Chondrocyte (in vitro differentiated cells): Measurements from ENCODE around the gene CHRNE. TPM values are rescaled to one million over a fixed set of nuclear protein-coding genes. Genes with fewer than 3 reads are reported as not detected.

ENCODE experiments used
- DNase-seq: peaks from one replicate; pipeline ENCODE4 v3.0.0; 2021; ENCODE audit warnings: mixed read lengths, low spot score
- H3K27ac Mint-ChIP-seq: one replicate; pipeline ENCODE4 v1.8.0; 2021; ENCODE audit warnings: mild to moderate bottlenecking, moderate library complexity, mixed read lengths; ENCODE audit not compliant: unreplicated experiment
- H3K27me3 Mint-ChIP-seq: 2 replicates; pipeline ENCODE4 v1.8.0; 2021; ENCODE audit warnings: low read depth, mixed read lengths
- H3K36me3 Mint-ChIP-seq: 2 replicates; pipeline ENCODE4 v1.8.0; 2021; ENCODE audit warnings: low read depth, mixed read lengths
- H3K4me1 Mint-ChIP-seq: 2 replicates; pipeline ENCODE4 v1.8.0; 2021; ENCODE audit warnings: low read depth, mild to moderate bottlenecking, mixed read lengths
- H3K4me3 Mint-ChIP-seq: one replicate; pipeline ENCODE4 v1.8.0; 2021; ENCODE audit warnings: mild to moderate bottlenecking, moderate library complexity, mixed read lengths; ENCODE audit not compliant: unreplicated experiment
- H3K9me3 Mint-ChIP-seq: 2 replicates; pipeline ENCODE4 v1.8.0; 2021; ENCODE audit warnings: low read depth, mixed read lengths
- total RNA-seq: library from RNA; stranded (reverse); gene quantifications from 3 replicates; pipeline ENCODE4 v1.2.1, GENCODE V29; 2021
- TF ChIP-seq, protein P1 (sequence below): fragments of 200-600 bp; sonication (generic); IDR thresholded peaks from 2 replicates; pipeline ENCODE4 v1.5.0; 2021; ENCODE audit warnings: antibody characterized with exemption, mild to moderate bottlenecking, moderate library complexity

The CHRNE gene
- total RNA-seq, 1 donor from 2014 or later: 0.35 TPM

- Mint-ChIP-seq H3K36me3 (peaks cover 7% of the 10 kb centered on the region), H3K27me3 (no peaks in the 10 kb centered on the region), H3K4me1 (peaks cover 68% of the 10 kb centered on the region), H3K4me3 (no peak overlapping the region), H3K27ac (peak overlapping the region; percentile 62), H3K9me3 (no peaks in the 10 kb centered on the region)
- DNase-seq: no peak
- TF ChIP-seq, protein P1, sequence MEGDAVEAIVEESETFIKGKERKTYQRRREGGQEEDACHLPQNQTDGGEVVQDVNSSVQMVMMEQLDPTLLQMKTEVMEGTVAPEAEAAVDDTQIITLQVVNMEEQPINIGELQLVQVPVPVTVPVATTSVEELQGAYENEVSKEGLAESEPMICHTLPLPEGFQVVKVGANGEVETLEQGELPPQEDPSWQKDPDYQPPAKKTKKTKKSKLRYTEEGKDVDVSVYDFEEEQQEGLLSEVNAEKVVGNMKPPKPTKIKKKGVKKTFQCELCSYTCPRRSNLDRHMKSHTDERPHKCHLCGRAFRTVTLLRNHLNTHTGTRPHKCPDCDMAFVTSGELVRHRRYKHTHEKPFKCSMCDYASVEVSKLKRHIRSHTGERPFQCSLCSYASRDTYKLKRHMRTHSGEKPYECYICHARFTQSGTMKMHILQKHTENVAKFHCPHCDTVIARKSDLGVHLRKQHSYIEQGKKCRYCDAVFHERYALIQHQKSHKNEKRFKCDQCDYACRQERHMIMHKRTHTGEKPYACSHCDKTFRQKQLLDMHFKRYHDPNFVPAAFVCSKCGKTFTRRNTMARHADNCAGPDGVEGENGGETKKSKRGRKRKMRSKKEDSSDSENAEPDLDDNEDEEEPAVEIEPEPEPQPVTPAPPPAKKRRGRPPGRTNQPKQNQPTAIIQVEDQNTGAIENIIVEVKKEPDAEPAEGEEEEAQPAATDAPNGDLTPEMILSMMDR: no peak
Measured at GRCh38 chr17:4854111-4854681, 48.7 kb downstream of the CHRNE start.

- H3K4me1 Mint-ChIP-seq: peaks cover 67% of the 10 kb centered on the region
- H3K27ac Mint-ChIP-seq: peak overlapping the region; percentile 45
- H3K27me3 Mint-ChIP-seq: no peaks in the 10 kb centered on the region
- H3K9me3 Mint-ChIP-seq: no peaks in the 10 kb centered on the region
- DNase-seq: no peak
- H3K36me3 Mint-ChIP-seq: peaks cover 7% of the 10 kb centered on the region
- TF ChIP-seq, protein P1: no peak
- H3K4me3 Mint-ChIP-seq: no peak overlapping the region
Measured at GRCh38 chr17:4853208-4853671, 49.7 kb downstream of the CHRNE start.

DNA sequence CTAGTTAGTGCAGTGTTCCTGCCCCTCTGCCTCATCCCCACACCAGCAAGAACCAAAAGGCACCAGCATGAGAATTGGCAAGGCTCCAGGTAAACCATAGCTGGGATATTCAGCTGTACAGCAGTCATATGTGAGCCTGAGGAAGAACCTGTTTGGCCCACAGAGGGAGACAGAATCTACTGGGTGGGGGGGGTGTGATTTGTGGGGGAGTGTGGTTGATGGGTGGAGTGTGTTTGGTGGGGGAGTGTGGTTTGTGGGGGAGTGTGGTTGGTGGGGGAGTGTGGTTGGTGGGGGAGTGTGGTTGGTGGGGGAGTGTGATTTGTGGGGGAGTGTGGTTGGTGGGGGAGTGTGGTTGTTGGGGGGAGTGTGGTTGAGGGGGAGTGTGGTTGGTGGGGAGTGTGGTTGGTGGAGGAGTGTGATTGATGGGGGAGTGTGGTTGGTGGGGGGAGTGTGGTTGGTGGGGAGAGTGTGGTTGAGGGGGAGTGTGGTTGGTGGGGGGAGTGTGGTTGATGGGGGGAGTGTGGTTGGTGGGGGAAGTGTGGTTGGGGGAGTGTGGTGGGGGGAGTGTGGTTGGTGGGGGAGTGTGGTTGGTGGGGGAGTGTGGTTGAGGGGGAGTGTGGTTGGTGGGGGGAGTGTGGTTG lies 50.2 kb downstream of the CHRNE start:
- Mint-ChIP-seq H3K4me3 (no peak overlapping the region), H3K27me3 (no peaks in the 10 kb centered on the region), H3K4me1 (peaks cover 67% of the 10 kb centered on the region), H3K9me3 (no peaks in the 10 kb centered on the region), H3K27ac (peak overlapping the region; percentile 94), H3K36me3 (peaks cover 6% of the 10 kb centered on the region)
- TF ChIP-seq, protein P1: peak; percentile 11
- DNase-seq: no peak

GRCh38 chr17:4851084-4851483 lies 51.8 kb downstream of the CHRNE start:
- Mint-ChIP-seq H3K27ac (peak overlapping the region; percentile 94), H3K27me3 (no peaks in the 10 kb centered on the region), H3K9me3 (no peaks in the 10 kb centered on the region), H3K4me1 (peaks cover 74% of the 10 kb centered on the region), H3K4me3 (no peak overlapping the region), H3K36me3 (peaks cover 5% of the 10 kb centered on the region)
- DNase-seq: no peak
- TF ChIP-seq, protein P1: no peak

DNA sequence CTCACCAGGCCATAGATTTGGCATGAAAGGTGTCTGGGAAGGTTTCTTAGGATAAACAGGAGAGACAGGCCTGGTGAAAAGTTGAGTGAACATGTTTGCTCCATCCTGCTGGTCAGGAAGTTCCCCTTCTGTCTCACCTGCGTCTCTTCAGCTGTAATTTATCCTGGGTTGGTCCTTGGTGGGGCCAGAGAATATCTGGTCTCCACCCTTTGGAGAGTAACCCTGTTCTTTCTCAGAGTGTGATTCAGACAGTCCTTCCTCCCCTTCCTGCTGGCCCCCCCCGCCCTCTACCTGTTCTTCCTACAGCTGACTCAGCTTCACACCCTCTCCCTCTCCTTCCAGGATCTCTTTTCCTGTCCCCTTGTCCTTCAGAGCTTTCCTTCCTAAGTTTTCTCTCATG lies 52.7 kb downstream of the CHRNE start:
- DNase-seq: no peak
- TF ChIP-seq, protein P1: no peak
- Mint-ChIP-seq H3K4me3 (no peak overlapping the region), H3K36me3 (peaks cover 3% of the 10 kb centered on the region), H3K27me3 (no peaks in the 10 kb centered on the region), H3K4me1 (peaks cover 83% of the 10 kb centered on the region), H3K9me3 (no peaks in the 10 kb centered on the region), H3K27ac (peak overlapping the region; percentile 90)
